K562 (cell line): Measurements from ENCODE around the gene GNG7. TPM values are rescaled to one million over a fixed set of nuclear protein-coding genes. Genes with fewer than 3 reads are reported as not detected.

Experiments used
- ARID1B ChIP-seq: fragments of 450-650 bp; IDR thresholded peaks from 2 replicates; pipeline ENCODE4 v1.6.1; 2016; ENCODE audit warnings: antibody characterized with exemption, mild to moderate bottlenecking, inconsistent platforms
- CREM ChIP-seq: IDR thresholded peaks from 2 replicates; pipeline ENCODE4 v1.6.1; 2014; ENCODE audit warnings: antibody characterized with exemption, low read depth
- GABPA ChIP-seq: fragments of 200-800 bp; sonication (Bioruptor generic); conservative IDR thresholded peaks from 2 replicates; pipeline ENCODE4 v1.6.1; 2016; ENCODE audit warnings: low read depth, missing genetic modification characterization, missing compliant biosample characterization
- GABPB1 ChIP-seq: sonication (generic); formaldehyde crosslinking; IDR thresholded peaks from 2 replicates; pipeline ENCODE4 v1.8.0; 2022; ENCODE audit warnings: mild to moderate bottlenecking, missing genetic modification reagents
- HDAC1 ChIP-seq, 2 experiments: fragments of 450-650 bp; IDR thresholded peaks; 2 replicates each; pipeline ENCODE4 v1.6.1; 2016 to 2017; ENCODE audit warnings: inconsistent platforms in 1 of 2, mild to moderate bottlenecking in 1 of 2, moderate library complexity in 1 of 2
- MAZ ChIP-seq, 2 experiments: fragments of 450-650 bp in 1 of 2; sonication (generic) in 1 of 2; formaldehyde crosslinking; IDR thresholded peaks in 1 of 2; conservative IDR thresholded peaks in 1 of 2; 2 replicates each; pipeline versions ENCODE4 v1.4.0 to v1.5.0; 2020; ENCODE audit warnings: mild to moderate bottlenecking in 1 of 2, missing genetic modification reagents in 1 of 2
- MTA3 ChIP-seq: fragments of 450-650 bp; formaldehyde crosslinking; IDR thresholded peaks from 2 replicates; pipeline ENCODE4 v1.6.1; 2017; ENCODE audit warnings: mild to moderate bottlenecking, borderline replicate concordance
- SAFB ChIP-seq: fragments of 200-400 bp; formaldehyde crosslinking; IDR thresholded peaks from 2 replicates; pipeline ENCODE4 v1.6.1; 2017; ENCODE audit warnings: low read depth, low read length, borderline replicate concordance
- SMAD3 ChIP-seq: fragments of 450-650 bp; formaldehyde crosslinking; conservative IDR thresholded peaks from 2 replicates; pipeline ENCODE4 v1.4.0; 2020; ENCODE audit warnings: mild to moderate bottlenecking
- SMARCE1 ChIP-seq: fragments of 450-650 bp; IDR thresholded peaks from 2 replicates; pipeline ENCODE4 v1.7.1; 2016; ENCODE audit warnings: mild to moderate bottlenecking
- ZNF316 ChIP-seq: fragments of 450-650 bp; IDR thresholded peaks from 2 replicates; pipeline ENCODE4 v1.6.1; 2016
- polyA plus RNA-seq, 8 experiments: library from polyadenylated mRNA; depleted of rRNA in 4 of 8; stranded (reverse) in 5 of 8; unstranded in 3 of 8; fragments of >200 nt; fragmentation: Nextera tagmentation in 2 of 8; fragmentation: Illumina TruSeq in 1 of 8; extraction: Ambion mirVana in 2 of 8; extraction: Trizol in 1 of 8; gene quantifications; 2 replicates each; pipeline versions ENCODE4 v1.2.1 to v1.2.3, GENCODE V29; 2011 to 2014; ENCODE audit warnings: inconsistent platforms in 1 of 8, missing spikeins in 1 of 8
- total RNA-seq, 7 experiments: library from RNA; depleted of rRNA in 6 of 7; stranded (reverse); fragments of >200 nt in 6 of 7; fragmentation: Illumina TruSeq in 2 of 7; extraction: Trizol in 2 of 7; gene quantifications; 2 replicates each; pipeline versions ENCODE4 v1.2.1 to v1.2.3, GENCODE V29; 2011 to 2021; ENCODE audit warnings: low replicate concordance in 1 of 7
- TF ChIP-seq, protein P1 (sequence below): fragments of 450-650 bp; IDR thresholded peaks from 2 replicates; pipeline ENCODE4 v1.6.1; 2016; ENCODE audit warnings: mild to moderate bottlenecking, moderate library complexity
- TF ChIP-seq, protein P2 (sequence below), 2 experiments: fragments of 200-800 bp in 1 of 2; sonication (Bioruptor generic) in 1 of 2; sonication (generic) in 1 of 2; formaldehyde crosslinking in 1 of 2; IDR thresholded peaks in 1 of 2; conservative IDR thresholded peaks in 1 of 2; 2 replicates each; pipeline versions ENCODE4 v1.5.0 to v1.6.1; 2016 to 2020; ENCODE audit warnings: missing compliant biosample characterization in 1 of 2, missing genetic modification characterization in 1 of 2, missing genetic modification reagents in 1 of 2

The GNG7 gene
- total and polyA plus RNA-seq, 9 of the 15 experiments (the other 6 are each of a cell fraction or from before 2014, with no cell fraction given), result 0.01 to 0.20 (median 0.06) TPM; not detected in 1

DNA sequence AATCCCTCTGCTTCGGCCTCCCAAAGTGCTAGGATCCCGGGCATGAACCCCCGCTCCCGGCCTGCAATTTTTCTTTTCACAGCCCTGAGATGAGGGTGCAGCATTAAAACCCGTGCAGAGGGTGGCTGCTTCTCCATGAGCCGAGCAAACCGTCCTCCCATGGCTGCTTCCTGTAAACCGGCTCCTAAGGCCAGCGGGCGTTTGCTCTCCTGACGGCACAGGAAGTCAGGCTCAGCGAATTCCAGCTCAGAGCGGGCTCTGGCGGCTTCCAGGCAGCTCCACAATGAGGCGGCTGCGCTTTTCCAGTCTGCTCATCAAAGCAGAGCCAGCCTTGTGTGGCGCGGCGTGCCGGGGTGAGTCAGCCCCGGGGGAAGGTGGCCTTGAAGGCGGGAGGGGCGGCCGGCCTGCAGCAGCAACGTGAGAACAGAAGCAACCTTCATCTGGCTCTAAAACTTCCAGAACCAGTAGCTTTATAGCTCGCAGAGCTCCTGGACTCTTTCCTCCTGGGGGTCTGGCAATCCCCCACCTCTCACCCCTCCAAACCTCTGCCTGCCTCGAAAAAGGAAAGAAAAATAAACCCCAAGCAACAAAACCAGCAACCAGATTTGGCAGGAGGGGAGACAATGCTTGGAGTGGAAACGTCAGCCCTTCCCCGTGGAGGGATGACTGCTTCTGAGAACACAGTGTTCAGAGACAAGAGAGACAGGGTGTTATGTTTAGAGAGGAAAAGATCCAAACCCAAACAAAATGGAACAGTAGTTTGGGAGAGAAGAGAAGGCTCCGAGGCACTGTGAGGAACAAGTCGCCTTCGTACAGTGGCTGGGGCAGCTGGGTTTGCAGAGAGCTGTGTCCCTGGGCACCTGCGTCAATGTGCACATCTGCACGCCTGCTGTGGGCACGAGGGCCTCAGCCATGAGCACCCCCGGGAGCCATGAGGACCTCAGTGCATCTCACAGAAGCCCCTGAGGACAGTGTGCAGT, 158.7 kb downstream of the GNG7 start (continued):
- TF ChIP-seq, protein P1, sequence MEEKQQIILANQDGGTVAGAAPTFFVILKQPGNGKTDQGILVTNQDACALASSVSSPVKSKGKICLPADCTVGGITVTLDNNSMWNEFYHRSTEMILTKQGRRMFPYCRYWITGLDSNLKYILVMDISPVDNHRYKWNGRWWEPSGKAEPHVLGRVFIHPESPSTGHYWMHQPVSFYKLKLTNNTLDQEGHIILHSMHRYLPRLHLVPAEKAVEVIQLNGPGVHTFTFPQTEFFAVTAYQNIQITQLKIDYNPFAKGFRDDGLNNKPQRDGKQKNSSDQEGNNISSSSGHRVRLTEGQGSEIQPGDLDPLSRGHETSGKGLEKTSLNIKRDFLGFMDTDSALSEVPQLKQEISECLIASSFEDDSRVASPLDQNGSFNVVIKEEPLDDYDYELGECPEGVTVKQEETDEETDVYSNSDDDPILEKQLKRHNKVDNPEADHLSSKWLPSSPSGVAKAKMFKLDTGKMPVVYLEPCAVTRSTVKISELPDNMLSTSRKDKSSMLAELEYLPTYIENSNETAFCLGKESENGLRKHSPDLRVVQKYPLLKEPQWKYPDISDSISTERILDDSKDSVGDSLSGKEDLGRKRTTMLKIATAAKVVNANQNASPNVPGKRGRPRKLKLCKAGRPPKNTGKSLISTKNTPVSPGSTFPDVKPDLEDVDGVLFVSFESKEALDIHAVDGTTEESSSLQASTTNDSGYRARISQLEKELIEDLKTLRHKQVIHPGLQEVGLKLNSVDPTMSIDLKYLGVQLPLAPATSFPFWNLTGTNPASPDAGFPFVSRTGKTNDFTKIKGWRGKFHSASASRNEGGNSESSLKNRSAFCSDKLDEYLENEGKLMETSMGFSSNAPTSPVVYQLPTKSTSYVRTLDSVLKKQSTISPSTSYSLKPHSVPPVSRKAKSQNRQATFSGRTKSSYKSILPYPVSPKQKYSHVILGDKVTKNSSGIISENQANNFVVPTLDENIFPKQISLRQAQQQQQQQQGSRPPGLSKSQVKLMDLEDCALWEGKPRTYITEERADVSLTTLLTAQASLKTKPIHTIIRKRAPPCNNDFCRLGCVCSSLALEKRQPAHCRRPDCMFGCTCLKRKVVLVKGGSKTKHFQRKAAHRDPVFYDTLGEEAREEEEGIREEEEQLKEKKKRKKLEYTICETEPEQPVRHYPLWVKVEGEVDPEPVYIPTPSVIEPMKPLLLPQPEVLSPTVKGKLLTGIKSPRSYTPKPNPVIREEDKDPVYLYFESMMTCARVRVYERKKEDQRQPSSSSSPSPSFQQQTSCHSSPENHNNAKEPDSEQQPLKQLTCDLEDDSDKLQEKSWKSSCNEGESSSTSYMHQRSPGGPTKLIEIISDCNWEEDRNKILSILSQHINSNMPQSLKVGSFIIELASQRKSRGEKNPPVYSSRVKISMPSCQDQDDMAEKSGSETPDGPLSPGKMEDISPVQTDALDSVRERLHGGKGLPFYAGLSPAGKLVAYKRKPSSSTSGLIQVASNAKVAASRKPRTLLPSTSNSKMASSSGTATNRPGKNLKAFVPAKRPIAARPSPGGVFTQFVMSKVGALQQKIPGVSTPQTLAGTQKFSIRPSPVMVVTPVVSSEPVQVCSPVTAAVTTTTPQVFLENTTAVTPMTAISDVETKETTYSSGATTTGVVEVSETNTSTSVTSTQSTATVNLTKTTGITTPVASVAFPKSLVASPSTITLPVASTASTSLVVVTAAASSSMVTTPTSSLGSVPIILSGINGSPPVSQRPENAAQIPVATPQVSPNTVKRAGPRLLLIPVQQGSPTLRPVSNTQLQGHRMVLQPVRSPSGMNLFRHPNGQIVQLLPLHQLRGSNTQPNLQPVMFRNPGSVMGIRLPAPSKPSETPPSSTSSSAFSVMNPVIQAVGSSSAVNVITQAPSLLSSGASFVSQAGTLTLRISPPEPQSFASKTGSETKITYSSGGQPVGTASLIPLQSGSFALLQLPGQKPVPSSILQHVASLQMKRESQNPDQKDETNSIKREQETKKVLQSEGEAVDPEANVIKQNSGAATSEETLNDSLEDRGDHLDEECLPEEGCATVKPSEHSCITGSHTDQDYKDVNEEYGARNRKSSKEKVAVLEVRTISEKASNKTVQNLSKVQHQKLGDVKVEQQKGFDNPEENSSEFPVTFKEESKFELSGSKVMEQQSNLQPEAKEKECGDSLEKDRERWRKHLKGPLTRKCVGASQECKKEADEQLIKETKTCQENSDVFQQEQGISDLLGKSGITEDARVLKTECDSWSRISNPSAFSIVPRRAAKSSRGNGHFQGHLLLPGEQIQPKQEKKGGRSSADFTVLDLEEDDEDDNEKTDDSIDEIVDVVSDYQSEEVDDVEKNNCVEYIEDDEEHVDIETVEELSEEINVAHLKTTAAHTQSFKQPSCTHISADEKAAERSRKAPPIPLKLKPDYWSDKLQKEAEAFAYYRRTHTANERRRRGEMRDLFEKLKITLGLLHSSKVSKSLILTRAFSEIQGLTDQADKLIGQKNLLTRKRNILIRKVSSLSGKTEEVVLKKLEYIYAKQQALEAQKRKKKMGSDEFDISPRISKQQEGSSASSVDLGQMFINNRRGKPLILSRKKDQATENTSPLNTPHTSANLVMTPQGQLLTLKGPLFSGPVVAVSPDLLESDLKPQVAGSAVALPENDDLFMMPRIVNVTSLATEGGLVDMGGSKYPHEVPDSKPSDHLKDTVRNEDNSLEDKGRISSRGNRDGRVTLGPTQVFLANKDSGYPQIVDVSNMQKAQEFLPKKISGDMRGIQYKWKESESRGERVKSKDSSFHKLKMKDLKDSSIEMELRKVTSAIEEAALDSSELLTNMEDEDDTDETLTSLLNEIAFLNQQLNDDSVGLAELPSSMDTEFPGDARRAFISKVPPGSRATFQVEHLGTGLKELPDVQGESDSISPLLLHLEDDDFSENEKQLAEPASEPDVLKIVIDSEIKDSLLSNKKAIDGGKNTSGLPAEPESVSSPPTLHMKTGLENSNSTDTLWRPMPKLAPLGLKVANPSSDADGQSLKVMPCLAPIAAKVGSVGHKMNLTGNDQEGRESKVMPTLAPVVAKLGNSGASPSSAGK, result peak; percentile 78
- TF ChIP-seq HDAC1 (IDR thresholded peaks at IDR 0.05), result peak in 1 of 2 experiments; percentile 41; a peak in 1 of 4 replicates
- TF ChIP-seq ZNF316, result no peak
- peak; percentile 38; the same call in 1 of the 2 replicates for TF ChIP-seq CREM
- peak; percentile 82 for TF ChIP-seq GABPA (tag)
- TF ChIP-seq ARID1B, result peak; percentile 60; the same call in 1 of the 2 replicates
- peak; percentile 39 to 66 for TF ChIP-seq MAZ (CRISPR knock-in tag; conservative IDR thresholded peaks at IDR 0.05 in 1 of 2, IDR thresholded peaks at IDR 0.05 in 1 of 2)
- no peak for TF ChIP-seq SAFB
- TF ChIP-seq MTA3, result 0 out of 2 replicates have a peak, but pooled peaks have one; percentile 54
- 0 out of 2 replicates have a peak, but pooled peaks have one; percentile 9 for TF ChIP-seq SMAD3 (CRISPR knock-in tag)
- peak; percentile 80 for TF ChIP-seq GABPB1 (CRISPR knock-in tag)
- TF ChIP-seq, protein P2, sequence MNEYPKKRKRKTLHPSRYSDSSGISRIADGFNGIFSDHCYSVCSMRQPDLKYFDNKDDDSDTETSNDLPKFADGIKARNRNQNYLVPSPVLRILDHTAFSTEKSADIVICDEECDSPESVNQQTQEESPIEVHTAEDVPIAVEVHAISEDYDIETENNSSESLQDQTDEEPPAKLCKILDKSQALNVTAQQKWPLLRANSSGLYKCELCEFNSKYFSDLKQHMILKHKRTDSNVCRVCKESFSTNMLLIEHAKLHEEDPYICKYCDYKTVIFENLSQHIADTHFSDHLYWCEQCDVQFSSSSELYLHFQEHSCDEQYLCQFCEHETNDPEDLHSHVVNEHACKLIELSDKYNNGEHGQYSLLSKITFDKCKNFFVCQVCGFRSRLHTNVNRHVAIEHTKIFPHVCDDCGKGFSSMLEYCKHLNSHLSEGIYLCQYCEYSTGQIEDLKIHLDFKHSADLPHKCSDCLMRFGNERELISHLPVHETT (CRISPR knock-in tag; conservative IDR thresholded peaks at IDR 0.05 in 1 of 2, IDR thresholded peaks at IDR 0.05 in 1 of 2), result peak in 1 of 2 experiments; percentile 39; a peak in 1 of 4 replicates
- peak; percentile 41; the same call in 1 of the 2 replicates for TF ChIP-seq SMARCE1
